Measurements from ENCODE around the gene UST.
"Not testable (repeated sequence)": the region's sequence is repeated elsewhere in the genome, so short reads cannot be mapped to it uniquely, and the experiment has no call there.

UST gene

DNA sequence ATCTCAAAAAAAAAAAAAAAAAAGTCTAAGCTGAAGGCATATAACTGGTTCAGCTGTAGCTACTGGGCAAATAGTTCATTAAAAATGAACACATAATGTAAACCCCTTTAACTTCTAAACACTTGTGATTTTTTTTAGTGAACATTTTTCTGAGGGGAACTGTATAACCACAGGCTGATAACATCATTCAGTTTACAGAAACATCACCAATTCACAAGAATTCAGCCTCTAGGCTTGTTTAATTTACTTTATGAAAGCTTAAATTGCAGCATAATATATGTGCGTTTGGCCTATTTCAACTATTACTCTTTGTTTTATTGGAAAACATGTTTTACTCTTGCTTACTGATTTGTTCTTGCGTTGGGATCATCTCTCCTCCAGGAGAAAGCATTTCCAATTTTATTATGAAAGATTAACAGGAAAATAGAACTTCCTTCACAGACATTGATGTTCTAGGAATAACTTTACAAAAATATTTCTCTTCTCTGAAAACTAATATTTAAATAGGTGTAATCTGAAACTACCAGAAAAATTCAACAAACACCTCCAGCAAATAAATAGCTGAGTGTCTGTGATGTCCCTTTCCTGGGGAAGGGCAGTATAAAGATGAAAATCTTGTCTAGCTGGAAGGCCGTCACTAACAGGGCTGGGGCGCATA, 284.5 kb downstream of the UST start:
- no peak for TF ChIP-seq Cebpa-rat (IDR thresholded peaks at IDR 0.05)
- Histone ChIP-seq H3K9ac (no peak overlapping the region), H3K27ac (no peak overlapping the region)

GRCh38 chr6:149031859-149032598, 285.2 kb downstream of the UST start:
- Histone ChIP-seq H4K20me1 (no peaks in the 10 kb centered on the region), H3K4me1 (peaks cover 16% of the 10 kb centered on the region), H3K27me3 (no peaks in the 10 kb centered on the region), H3K36me3 (no peaks in the 10 kb centered on the region), H3K9ac (no peak overlapping the region), H3K27ac (no peak overlapping the region), H3K4me3 (no peak overlapping the region), H3K4me2 (peak overlapping the region; percentile 34; the same call in 1 of the 2 replicates), H3K9me3 (no peaks in the 10 kb centered on the region)
- no peak for TF ChIP-seq Cebpa-rat (IDR thresholded peaks at IDR 0.05)

More for the DNA sequence above, 284.5 kb downstream of the UST start:
- Histone ChIP-seq H3K27me3 (no peaks in the 10 kb centered on the region), H3K4me1 (peaks cover 16% of the 10 kb centered on the region), H3K9me3 (peaks cover 3% of the 10 kb centered on the region), H3K36me3 (no peaks in the 10 kb centered on the region), H4K20me1 (no peaks in the 10 kb centered on the region), H3K4me2 (no peak overlapping the region), H3K4me3 (no peak overlapping the region)

DNA sequence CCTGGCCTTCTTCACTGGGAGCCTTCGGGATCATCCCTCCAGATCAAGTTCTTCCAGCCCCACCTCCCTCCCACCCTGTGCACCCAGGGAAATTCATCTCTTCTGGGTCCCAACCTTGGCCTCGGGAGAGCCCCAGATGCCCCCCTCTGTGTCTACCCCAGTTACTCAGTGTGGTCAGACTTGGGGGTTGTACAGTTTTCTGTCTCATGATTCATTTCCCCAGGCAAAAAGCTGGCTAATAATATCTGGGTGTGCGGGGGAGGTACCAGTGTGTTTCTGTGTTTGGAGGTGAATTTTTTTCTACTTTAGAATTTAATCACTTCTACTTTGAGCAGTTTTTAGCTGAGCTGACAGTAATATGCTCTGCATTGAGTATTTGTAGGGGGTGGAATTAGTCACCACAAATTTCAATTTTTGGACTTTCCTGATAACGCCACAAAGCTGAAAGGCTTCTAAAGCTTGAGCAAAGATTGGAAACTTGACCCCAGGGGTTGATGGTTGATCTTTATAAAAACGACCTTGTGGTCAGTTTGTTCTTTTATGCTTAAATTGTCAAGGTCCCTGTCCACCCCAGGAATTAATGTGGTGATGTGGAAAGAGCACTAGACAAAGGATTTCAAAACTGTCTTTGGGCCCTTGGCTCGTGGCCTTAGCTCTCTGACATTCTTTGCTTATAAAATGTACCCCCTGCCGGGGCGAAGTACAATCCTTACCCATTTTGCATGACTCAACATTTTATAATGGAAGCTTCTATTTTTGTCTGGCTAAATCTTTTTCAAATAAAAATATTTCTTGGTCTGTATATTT, 286.0 kb downstream of the UST start:
- no peak overlapping the region for H3K9ac ChIP-seq
- H3K27me3 ChIP-seq: no peaks in the 10 kb centered on the region
- peaks cover 16% of the 10 kb centered on the region for H3K4me1 ChIP-seq
- no peaks in the 10 kb centered on the region for H3K36me3 ChIP-seq
- H3K27ac ChIP-seq: no peak overlapping the region
- no peaks in the 10 kb centered on the region for H4K20me1 ChIP-seq
- H3K9me3 ChIP-seq: no peaks in the 10 kb centered on the region
- peak overlapping the region; percentile 34; the same call in 1 of the 2 replicates for H3K4me2 ChIP-seq
- no peak for TF ChIP-seq Cebpa-rat (IDR thresholded peaks at IDR 0.05)
- no peak overlapping the region for H3K4me3 ChIP-seq

DNA sequence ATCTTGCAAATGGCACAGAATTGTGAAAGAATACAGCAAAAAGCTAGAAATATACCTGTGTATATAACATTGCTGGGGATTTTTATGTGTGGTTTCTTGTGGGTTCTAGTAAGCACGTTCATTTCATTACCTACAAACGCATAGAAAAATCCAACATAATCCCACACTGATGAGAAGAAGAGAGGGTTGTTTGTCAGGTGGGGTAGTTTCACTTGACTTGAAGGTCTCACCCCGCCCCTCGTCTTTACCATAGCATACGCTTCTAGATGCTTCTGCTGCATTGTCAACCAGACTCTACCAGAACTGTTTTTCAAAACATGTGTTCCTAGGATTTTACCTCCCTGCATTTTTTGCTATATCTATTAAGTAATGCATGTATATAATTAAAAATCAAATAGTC, 286.6 kb downstream of the UST start:
- no peak overlapping the region for H3K4me2 ChIP-seq

DNA sequence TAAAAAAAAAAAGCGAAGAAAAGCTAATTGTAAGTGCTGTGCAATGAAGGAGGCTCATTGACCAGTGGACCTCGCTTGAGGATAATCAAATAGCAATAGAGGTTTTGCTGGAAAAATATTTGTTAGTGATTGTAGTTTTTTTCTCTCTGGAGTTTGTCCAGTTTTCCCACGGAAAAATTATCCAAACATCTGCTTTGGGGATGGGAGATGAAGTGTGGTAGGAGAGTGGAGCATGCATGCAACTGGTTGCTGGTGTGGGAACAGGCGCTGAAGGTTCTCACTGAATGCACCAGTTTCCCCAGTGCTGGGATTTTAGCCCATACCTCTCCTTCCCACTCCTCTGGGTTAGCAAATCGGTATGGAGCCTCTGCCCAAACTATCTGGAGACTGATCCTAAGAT, 288.9 kb downstream of the UST start:
- Histone ChIP-seq H3K27ac (no peak overlapping the region), H3K9ac (no peak overlapping the region)

More for the DNA sequence above, 286.6 kb downstream of the UST start:
- TF ChIP-seq Cebpa-rat (IDR thresholded peaks at IDR 0.05): no peak
- Histone ChIP-seq H3K9ac (no peak overlapping the region), H3K9me3 (no peaks in the 10 kb centered on the region), H3K4me1 (peaks cover 16% of the 10 kb centered on the region), H3K27ac (no peak overlapping the region), H3K36me3 (no peaks in the 10 kb centered on the region), H4K20me1 (no peaks in the 10 kb centered on the region), H3K27me3 (no peaks in the 10 kb centered on the region), H3K4me3 (no peak overlapping the region)

DNA sequence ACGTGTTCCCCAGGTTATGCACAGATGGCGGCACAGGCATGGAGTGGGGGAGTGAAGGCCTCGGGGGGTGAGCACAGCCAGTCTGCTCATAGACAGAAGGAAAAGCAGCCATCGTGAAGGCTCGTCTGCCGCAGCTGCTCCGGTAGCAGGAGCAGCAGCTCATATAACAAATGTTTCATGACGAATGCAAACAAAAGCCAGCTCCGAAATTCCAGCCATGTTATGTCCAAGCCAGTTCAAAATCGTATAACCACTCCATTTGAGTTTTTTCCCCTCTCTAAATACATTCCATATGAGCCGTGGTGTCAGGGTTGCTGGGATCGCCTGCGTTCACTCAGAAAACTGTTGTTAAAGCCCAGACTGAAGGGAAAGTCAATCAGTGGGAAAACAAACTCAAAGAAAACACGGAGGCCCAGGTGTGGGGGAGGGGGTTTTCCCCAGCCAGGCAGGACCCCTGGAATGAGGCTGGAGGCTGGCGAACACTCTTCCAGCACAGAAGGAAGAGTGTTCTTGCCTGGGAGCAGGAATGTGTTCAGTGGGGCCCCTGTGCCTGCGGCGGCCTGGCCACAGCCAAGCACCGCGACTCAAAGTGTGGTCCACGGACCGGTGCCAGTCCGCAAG, 290.3 kb downstream of the UST start:
- H3K36me3 ChIP-seq: no peaks in the 10 kb centered on the region
- H3K4me3 ChIP-seq: no peak overlapping the region
- H3K27ac ChIP-seq: no peak overlapping the region
- H3K9me3 ChIP-seq: no peaks in the 10 kb centered on the region
- H3K9ac ChIP-seq: no peak overlapping the region
- no peak for TF ChIP-seq Cebpa-rat (IDR thresholded peaks at IDR 0.05)
- no peak overlapping the region for H3K4me2 ChIP-seq
- no peaks in the 10 kb centered on the region for H4K20me1 ChIP-seq
- H3K4me1 ChIP-seq: peaks cover 17% of the 10 kb centered on the region
- H3K27me3 ChIP-seq: no peaks in the 10 kb centered on the region

More for the DNA sequence above, 288.9 kb downstream of the UST start:
- TF ChIP-seq Cebpa-rat (IDR thresholded peaks at IDR 0.05): no peak
- no peaks in the 10 kb centered on the region for H3K36me3 ChIP-seq
- H3K4me3 ChIP-seq: no peak overlapping the region
- H4K20me1 ChIP-seq: no peaks in the 10 kb centered on the region
- H3K9me3 ChIP-seq: no peaks in the 10 kb centered on the region
- no peaks in the 10 kb centered on the region for H3K27me3 ChIP-seq
- H3K4me1 ChIP-seq: peaks cover 18% of the 10 kb centered on the region
- H3K4me2 ChIP-seq: no peak overlapping the region

GRCh38 chr6:149039025-149039424, 292.2 kb downstream of the UST start:
- H3K36me3 ChIP-seq, H3K4me3 ChIP-seq, H3K4me2 ChIP-seq, H4K20me1 ChIP-seq, H3K9ac ChIP-seq, H3K27ac ChIP-seq, H3K27me3 ChIP-seq, H3K9me3 ChIP-seq: not testable (repeated sequence)
- peaks cover 14% of the 10 kb centered on the region for H3K4me1 ChIP-seq

DNA sequence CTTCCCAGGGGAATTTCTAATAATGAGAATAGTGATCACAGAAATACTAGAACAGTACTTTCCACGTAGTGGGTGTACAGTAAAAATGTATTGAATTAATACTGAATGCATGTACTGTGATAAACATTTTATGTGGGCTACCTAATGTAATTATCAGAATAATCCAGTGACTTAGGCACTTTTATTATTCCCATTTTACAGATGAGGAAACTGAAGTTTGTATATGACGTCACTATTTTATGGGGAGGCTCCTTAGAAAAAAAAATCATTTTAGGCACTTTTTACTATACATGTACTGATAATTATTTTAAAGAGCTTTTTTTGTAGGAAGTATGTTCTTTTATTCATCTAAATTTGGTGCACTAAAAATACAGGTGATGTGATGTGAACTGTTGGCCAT, 295.1 kb downstream of the UST start:
- no peak for TF ChIP-seq Cebpa-rat (IDR thresholded peaks at IDR 0.05)
- H3K9ac ChIP-seq: no peak overlapping the region
- H3K27ac ChIP-seq: no peak overlapping the region
- H3K4me3 ChIP-seq: no peak overlapping the region
- H3K4me2 ChIP-seq: no peak overlapping the region
- no peaks in the 10 kb centered on the region for H3K9me3 ChIP-seq
- peaks cover 42% of the 10 kb centered on the region for H3K4me1 ChIP-seq
- H4K20me1 ChIP-seq: no peaks in the 10 kb centered on the region
- no peaks in the 10 kb centered on the region for H3K36me3 ChIP-seq
- no peaks in the 10 kb centered on the region for H3K27me3 ChIP-seq

DNA sequence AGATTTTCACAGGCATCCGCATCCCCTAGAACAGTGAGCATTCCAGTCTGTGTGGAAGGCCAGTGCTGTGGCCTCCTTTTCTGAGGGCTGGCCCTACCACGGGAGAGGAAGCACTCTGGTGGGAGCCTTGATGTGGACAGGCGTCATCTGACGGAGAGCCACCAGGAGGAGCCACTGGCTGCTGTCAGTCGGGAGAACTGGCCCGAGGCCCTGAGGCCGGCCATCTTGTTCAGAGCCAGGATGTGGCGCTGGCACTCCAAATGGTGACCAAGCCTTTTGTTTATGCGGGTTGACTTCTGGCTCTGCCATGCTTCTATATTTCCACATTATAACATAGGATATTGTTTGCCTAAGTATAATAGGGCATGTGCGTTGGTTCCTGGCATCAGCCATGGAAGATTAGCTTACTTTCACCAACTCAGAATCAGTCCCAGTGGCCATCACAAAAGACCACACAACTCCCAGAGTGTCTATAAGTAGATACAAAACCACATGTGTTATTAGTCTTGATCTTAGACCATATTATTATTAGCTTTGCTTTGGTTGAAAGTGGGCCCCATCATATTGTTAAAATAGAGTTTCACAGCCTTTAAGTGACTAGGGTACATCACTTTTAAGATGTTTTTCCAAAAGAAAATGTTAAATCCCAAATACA, 296.8 kb downstream of the UST start:
- H3K4me2 ChIP-seq: peak overlapping the region; percentile 8; the same call in 1 of the 2 replicates
- no peak for TF ChIP-seq Cebpa-rat (IDR thresholded peaks at IDR 0.05)
- H4K20me1 ChIP-seq: no peaks in the 10 kb centered on the region
- H3K9me3 ChIP-seq: no peaks in the 10 kb centered on the region
- no peaks in the 10 kb centered on the region for H3K36me3 ChIP-seq
- no peak overlapping the region for H3K4me3 ChIP-seq
- no peak overlapping the region for H3K27ac ChIP-seq
- peaks cover 56% of the 10 kb centered on the region for H3K4me1 ChIP-seq
- no peaks in the 10 kb centered on the region for H3K27me3 ChIP-seq
- no peak overlapping the region for H3K9ac ChIP-seq
